ENCODE results near the gene CC2D2A.

- TF ChIP-seq CTCF (IDR thresholded peaks at IDR 0.05; ENCODE audit: poor library complexity, severe bottlenecking) (no peak), EP300 (conservative IDR thresholded peaks at IDR 0.05; ENCODE audit: poor library complexity, severe bottlenecking) (peak; percentile 47), REST (IDR thresholded peaks at IDR 0.05; ENCODE audit: borderline replicate concordance) (no peak)
Observed at GRCh38 chr4:15427161-15427560, 42.5 kb upstream of the CC2D2A start.

All from neural cell (in vitro differentiated cells).